Measurements from ENCODE around the gene CXCL9. TPM values are rescaled to one million over a fixed set of nuclear protein-coding genes. Genes with fewer than 3 reads are reported as not detected.
"Not testable (repeated sequence)": the region's sequence is repeated elsewhere in the genome, so short reads cannot be mapped to it uniquely, and the experiment has no call there.

The CXCL9 gene
- 1 to 10 TPM in 2 of 5 donors, under 1 TPM in 3; 0.51 to 1.6 (median 0.85) TPM for polyA plus RNA-seq (ENCODE audit: insufficient read depth in 1 of 5, insufficient read length in 5 of 5, low replicate concordance in 1 of 5)
- long read RNA-seq, donor 1, result 0 reads
- long read RNA-seq, donor 2, result 0 reads
- long read RNA-seq, donor 3, result 0 reads
- long read RNA-seq, donor 4, result 0 reads
- long read RNA-seq, donor 5, result 0 reads
- long read RNA-seq, donor 6, result 0 reads
- long read RNA-seq, donor 7, result 0 reads
- long read RNA-seq, donor 8, result 0 reads

GRCh38 chr4:76007089-76007862 lies at the start of gene CXCL9:
TSS of gene CXCL9 (minus strand) at chr4:76007509. CDS start at chr4:76007449, 60 bp downstream.
- no peak for DNase-seq

GRCh38 chr4:76055421-76055820 lies 48.1 kb upstream of the CXCL9 start:
- DNase-seq, result no peak

- no peak for DNase-seq
Observed at GRCh38 chr4:76055016-76055415, 47.7 kb upstream of the CXCL9 start.

- DNase-seq, result peak in 1 of 2 donors; percentile 20
Observed at GRCh38 chr4:76053730-76054129, 46.4 kb upstream of the CXCL9 start.

GRCh38 chr4:76050560-76051050 lies 43.3 kb upstream of the CXCL9 start:
- not testable (repeated sequence) for DNase-seq

- not testable (repeated sequence) for DNase-seq
Observed at GRCh38 chr4:76049860-76050416, 42.6 kb upstream of the CXCL9 start.

- not testable (repeated sequence) for DNase-seq
Observed at GRCh38 chr4:76044686-76045085, 37.4 kb upstream of the CXCL9 start.

GRCh38 chr4:76043306-76043705 lies 36.0 kb upstream of the CXCL9 start:
- DNase-seq, result not testable (repeated sequence)

GRCh38 chr4:76042241-76042998 lies 35.1 kb upstream of the CXCL9 start:
- not testable (repeated sequence) for DNase-seq

GRCh38 chr4:76036855-76037254 lies 29.5 kb upstream of the CXCL9 start:
- no peak for DNase-seq

- no peak for DNase-seq
Observed at GRCh38 chr4:76035799-76036380, 28.6 kb upstream of the CXCL9 start, which contains the start of gene CXCL11. TSS of gene CXCL11 (minus strand) at chr4:76036070. CDS start at chr4:76035987, 83 bp downstream.

GRCh38 chr4:76035141-76035540 lies 27.8 kb upstream of the CXCL9 start:
- no peak for DNase-seq

- DNase-seq, result no peak
Observed at GRCh38 chr4:76029300-76029699, 22.0 kb upstream of the CXCL9 start.

GRCh38 chr4:76028350-76028765 lies 21.0 kb upstream of the CXCL9 start:
- DNase-seq, result peak; percentile 34 to 36

- no peak for DNase-seq
Observed at GRCh38 chr4:76024065-76024464, 16.8 kb upstream of the CXCL9 start.

GRCh38 chr4:76023389-76023788 lies 16.1 kb upstream of the CXCL9 start, which contains the start of gene CXCL10:
TSS of gene CXCL10 (minus strand) at chr4:76023497. CDS start at chr4:76023431, 66 bp downstream.
- DNase-seq, result no peak

GRCh38 chr4:76022677-76023076 lies 15.4 kb upstream of the CXCL9 start:
- no peak for DNase-seq

GRCh38 chr4:76022031-76022430 lies 14.7 kb upstream of the CXCL9 start:
- DNase-seq, result no peak

GRCh38 chr4:76017056-76017686 lies 9.9 kb upstream of the CXCL9 start:
- no peak for DNase-seq

GRCh38 chr4:76016393-76016792 lies 9.1 kb upstream of the CXCL9 start:
- no peak for DNase-seq

GRCh38 chr4:76013540-76013939 lies 6.2 kb upstream of the CXCL9 start:
- no peak for DNase-seq

Data from right lung (tissue), 10 donors.